Activated T-cell treated with anti-CD3 and anti-CD28 coated beads, Interleukin-2, amount 50 U/mL, for 24 hours (primary cell): ENCODE measurements around the gene SFSWAP.
"Not testable (repeated sequence)": the region's sequence is repeated elsewhere in the genome, so short reads cannot be mapped to it uniquely, and the experiment has no call there.

Experiments used
- DNase-seq: peaks from one replicate; pipeline ENCODE4 v3.0.0-alpha.2; 2020
- H3K27ac Mint-ChIP-seq: 2 replicates; pipeline ENCODE4 v1.8.0; 2020; ENCODE audit warnings: mild to moderate bottlenecking, mixed read lengths
- H3K27me3 Mint-ChIP-seq: 2 replicates; pipeline ENCODE4 v1.8.0; 2020; ENCODE audit warnings: mixed read lengths
- H3K36me3 Mint-ChIP-seq: 2 replicates; pipeline ENCODE4 v1.8.0; 2020; ENCODE audit warnings: low read depth, mixed read lengths
- H3K4me1 Mint-ChIP-seq: 2 replicates; pipeline ENCODE4 v1.8.0; 2020; ENCODE audit warnings: low read depth, mixed read lengths
- H3K4me3 Mint-ChIP-seq: 2 replicates; pipeline ENCODE4 v1.8.0; 2020; ENCODE audit warnings: mild to moderate bottlenecking, moderate library complexity, mixed read lengths
- H3K9me3 Mint-ChIP-seq: 2 replicates; pipeline ENCODE4 v1.8.0; 2020; ENCODE audit warnings: mixed read lengths

The SFSWAP gene

GRCh38 chr12:131704509-131704908, 6.4 kb upstream of the SFSWAP start:
- Mint-ChIP-seq H3K4me3 (no peak overlapping the region), H3K27me3 (peaks cover 3% of the 10 kb centered on the region), H3K4me1 (peaks cover 4% of the 10 kb centered on the region), H3K36me3 (no peaks in the 10 kb centered on the region), H3K9me3 (peaks cover 12% of the 10 kb centered on the region), H3K27ac (no peak overlapping the region)
- DNase-seq, result no peak

GRCh38 chr12:131706709-131707108, 4.2 kb upstream of the SFSWAP start:
- Mint-ChIP-seq H3K9me3 (peaks cover 17% of the 10 kb centered on the region), H3K4me1 (peaks cover 15% of the 10 kb centered on the region), H3K36me3 (peaks cover 17% of the 10 kb centered on the region)
- not testable (repeated sequence) for DNase-seq, H3K27me3 Mint-ChIP-seq, H3K27ac Mint-ChIP-seq, H3K4me3 Mint-ChIP-seq

DNA sequence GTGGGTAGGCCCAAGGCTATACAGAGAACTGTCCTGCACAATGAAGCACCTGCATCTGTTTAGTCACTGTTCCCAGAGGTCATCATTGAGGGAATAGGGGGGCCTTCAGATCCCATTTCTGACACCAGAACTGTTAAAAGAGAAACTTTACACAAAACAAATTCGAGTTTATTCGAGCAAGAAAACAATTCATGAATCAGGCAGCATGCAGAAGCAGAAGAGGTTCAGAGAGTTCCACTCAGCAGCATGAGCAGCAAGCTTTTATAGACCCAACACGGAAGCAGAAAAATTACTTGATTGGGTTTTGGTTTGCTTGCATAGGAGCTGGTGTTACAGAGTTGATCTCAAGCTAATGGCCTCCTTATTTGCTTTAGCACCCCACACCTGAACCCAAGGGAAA, 1.7 kb upstream of the SFSWAP start:
- peak overlapping the region; percentile 92 for H3K4me3 Mint-ChIP-seq
- peaks cover 6% of the 10 kb centered on the region for H3K9me3 Mint-ChIP-seq
- H3K4me1 Mint-ChIP-seq, result peaks cover 31% of the 10 kb centered on the region
- no peak for DNase-seq
- no peaks in the 10 kb centered on the region for H3K27me3 Mint-ChIP-seq
- peak overlapping the region; percentile 99 for H3K27ac Mint-ChIP-seq
- peaks cover 40% of the 10 kb centered on the region for H3K36me3 Mint-ChIP-seq

DNA sequence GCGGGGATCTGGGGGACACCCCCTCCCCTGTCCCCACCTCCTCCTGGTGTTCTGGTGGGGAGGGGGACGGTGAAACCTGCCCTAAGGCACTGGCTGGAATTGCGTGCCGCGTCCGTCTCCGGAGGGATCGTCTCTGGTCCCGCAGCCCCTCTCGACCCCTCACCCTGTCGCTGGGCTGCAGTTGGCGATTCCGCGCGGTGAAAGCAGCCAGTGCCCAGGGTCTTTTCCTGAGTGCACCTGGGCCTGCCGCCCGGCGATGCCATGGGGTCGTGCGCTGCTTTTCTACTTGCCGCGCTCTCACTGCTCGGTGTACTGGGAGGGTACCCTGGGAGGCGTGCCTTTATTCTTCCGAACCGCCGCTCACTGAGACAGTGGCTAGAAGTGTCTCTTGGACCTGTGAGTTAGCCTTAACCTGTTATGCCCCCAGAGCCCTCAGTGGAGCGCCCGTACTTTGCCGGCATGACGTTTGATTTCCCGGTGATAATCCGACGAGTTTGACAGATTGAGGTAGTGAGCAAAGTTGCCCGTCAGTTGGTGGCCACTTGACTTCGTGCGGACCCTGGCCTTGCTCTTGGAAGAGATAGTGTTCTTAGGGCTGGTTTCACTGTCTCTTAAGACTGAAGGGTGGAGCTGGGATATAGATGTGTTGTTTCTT, 788 bp downstream of the SFSWAP start:
- H3K9me3 Mint-ChIP-seq, result peaks cover 6% of the 10 kb centered on the region
- no peaks in the 10 kb centered on the region for H3K27me3 Mint-ChIP-seq
- peak overlapping the region; percentile 92 for H3K4me3 Mint-ChIP-seq
- DNase-seq, result no peak
- H3K27ac Mint-ChIP-seq, result peak overlapping the region; percentile 99
- H3K36me3 Mint-ChIP-seq, result peaks cover 62% of the 10 kb centered on the region
- peaks cover 31% of the 10 kb centered on the region for H3K4me1 Mint-ChIP-seq

GRCh38 chr12:131713349-131713748, 2.5 kb downstream of the SFSWAP start:
- H3K27ac Mint-ChIP-seq, result peak overlapping the region; percentile 55

DNA sequence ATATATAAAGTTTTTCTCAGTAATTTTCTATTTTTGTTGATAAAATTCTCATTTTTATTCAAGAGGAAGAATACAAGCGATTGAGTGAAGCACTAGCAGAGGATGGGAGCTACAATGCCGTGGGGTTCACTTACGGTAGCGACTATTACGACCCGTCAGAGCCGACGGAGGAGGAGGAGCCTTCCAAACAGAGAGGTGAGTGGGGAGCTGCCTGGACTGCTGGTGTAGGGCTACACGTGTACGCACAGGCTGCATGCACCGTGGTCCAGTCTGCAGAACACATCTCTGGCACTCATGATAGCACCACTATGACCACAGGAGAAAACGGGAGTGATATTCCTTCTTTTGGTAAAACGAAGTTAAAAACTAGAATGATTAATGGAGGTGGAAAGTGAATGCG, 3.9 kb downstream of the SFSWAP start:
- Mint-ChIP-seq H3K4me1 (peaks cover 24% of the 10 kb centered on the region), H3K9me3 (peaks cover 3% of the 10 kb centered on the region), H3K27ac (no peak overlapping the region), H3K36me3 (peaks cover 90% of the 10 kb centered on the region), H3K27me3 (no peaks in the 10 kb centered on the region), H3K4me3 (no peak overlapping the region)
- no peak for DNase-seq

More at GRCh38 chr12:131713349-131713748, 2.5 kb downstream of the SFSWAP start:
- no peaks in the 10 kb centered on the region for H3K27me3 Mint-ChIP-seq
- peak overlapping the region; percentile 92 for H3K4me3 Mint-ChIP-seq
- DNase-seq, result no peak
- peaks cover 76% of the 10 kb centered on the region for H3K36me3 Mint-ChIP-seq
- peaks cover 6% of the 10 kb centered on the region for H3K9me3 Mint-ChIP-seq
- peaks cover 31% of the 10 kb centered on the region for H3K4me1 Mint-ChIP-seq

GRCh38 chr12:131716282-131716681, 5.4 kb downstream of the SFSWAP start:
- peaks cover 91% of the 10 kb centered on the region for H3K36me3 Mint-ChIP-seq
- no peak overlapping the region for H3K4me3 Mint-ChIP-seq
- H3K27me3 Mint-ChIP-seq, result no peaks in the 10 kb centered on the region
- no peak for DNase-seq
- peaks cover 20% of the 10 kb centered on the region for H3K4me1 Mint-ChIP-seq
- H3K27ac Mint-ChIP-seq, result no peak overlapping the region
- H3K9me3 Mint-ChIP-seq, result no peaks in the 10 kb centered on the region

- Mint-ChIP-seq H3K27me3 (no peaks in the 10 kb centered on the region), H3K27ac (no peak overlapping the region), H3K9me3 (no peaks in the 10 kb centered on the region), H3K4me3 (no peak overlapping the region), H3K36me3 (peaks cover 91% of the 10 kb centered on the region), H3K4me1 (peaks cover 11% of the 10 kb centered on the region)
- no peak for DNase-seq
These were observed 9.4 kb downstream of the SFSWAP start for GRCh38 chr12:131720241-131720640.

DNA sequence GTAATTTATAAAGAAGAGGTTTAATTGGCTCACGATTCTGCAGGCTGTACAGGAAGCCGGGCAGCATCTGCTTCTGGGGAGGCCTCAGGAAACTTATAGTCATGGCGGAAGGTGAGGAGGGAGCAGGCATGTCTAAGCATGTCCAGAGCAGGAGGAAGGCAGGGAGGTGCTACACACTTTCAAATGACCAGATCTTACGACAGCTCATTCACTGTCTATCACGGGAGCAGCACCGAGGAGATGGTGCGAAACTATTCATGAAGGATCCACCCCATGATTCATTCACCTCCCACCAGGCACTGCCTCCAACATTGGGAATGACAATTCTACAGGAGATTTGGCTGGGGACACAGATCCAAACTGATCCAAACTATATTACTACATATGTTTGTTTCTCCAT, 10.0 kb downstream of the SFSWAP start:
- DNase-seq, result no peak
- Mint-ChIP-seq H3K4me1 (peaks cover 11% of the 10 kb centered on the region), H3K9me3 (no peaks in the 10 kb centered on the region), H3K36me3 (peaks cover 93% of the 10 kb centered on the region), H3K27ac (peak overlapping the region; percentile 70), H3K27me3 (no peaks in the 10 kb centered on the region), H3K4me3 (no peak overlapping the region)

GRCh38 chr12:131721548-131721947, 10.7 kb downstream of the SFSWAP start:
- no peak for DNase-seq
- Mint-ChIP-seq H3K27me3 (no peaks in the 10 kb centered on the region), H3K36me3 (peaks cover 93% of the 10 kb centered on the region), H3K4me1 (peaks cover 11% of the 10 kb centered on the region), H3K9me3 (no peaks in the 10 kb centered on the region), H3K4me3 (no peak overlapping the region), H3K27ac (no peak overlapping the region)

- DNase-seq, result no peak
- Mint-ChIP-seq H3K27ac (peak overlapping the region; percentile 18), H3K27me3 (no peaks in the 10 kb centered on the region), H3K4me1 (peaks cover 11% of the 10 kb centered on the region), H3K9me3 (no peaks in the 10 kb centered on the region), H3K4me3 (no peak overlapping the region), H3K36me3 (peaks cover 96% of the 10 kb centered on the region)
These were observed 12.6 kb downstream of the SFSWAP start for GRCh38 chr12:131723532-131723931.

GRCh38 chr12:131724534-131724933, 13.6 kb downstream of the SFSWAP start:
- H3K36me3 Mint-ChIP-seq, result peaks cover 96% of the 10 kb centered on the region
- no peaks in the 10 kb centered on the region for H3K27me3 Mint-ChIP-seq
- no peaks in the 10 kb centered on the region for H3K9me3 Mint-ChIP-seq

DNA sequence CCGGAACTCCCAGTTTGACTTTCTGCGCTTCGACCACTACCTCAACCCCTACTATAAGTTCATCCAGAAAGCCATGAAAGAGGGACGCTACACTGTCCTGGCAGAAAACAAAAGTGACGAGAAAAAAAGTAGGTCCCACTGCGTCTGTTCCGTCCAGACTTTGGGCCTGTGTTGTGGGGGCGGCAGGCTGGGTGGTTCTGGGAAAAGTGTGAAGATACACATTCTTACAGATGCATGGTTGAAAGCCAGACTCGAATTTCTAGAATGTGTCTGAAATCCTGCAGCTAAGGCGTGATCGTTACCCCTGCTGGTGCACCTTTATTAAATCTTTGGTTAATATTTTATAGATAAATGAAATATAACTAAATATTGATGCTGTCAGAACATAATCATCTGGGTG, 14.6 kb downstream of the SFSWAP start:
- Mint-ChIP-seq H3K36me3 (peaks cover 96% of the 10 kb centered on the region), H3K4me1 (peaks cover 11% of the 10 kb centered on the region)

More at GRCh38 chr12:131724534-131724933, 13.6 kb downstream of the SFSWAP start:
- Mint-ChIP-seq H3K27ac (peak overlapping the region; percentile 58), H3K4me1 (peaks cover 11% of the 10 kb centered on the region), H3K4me3 (no peak overlapping the region)
- DNase-seq, result no peak

DNA sequence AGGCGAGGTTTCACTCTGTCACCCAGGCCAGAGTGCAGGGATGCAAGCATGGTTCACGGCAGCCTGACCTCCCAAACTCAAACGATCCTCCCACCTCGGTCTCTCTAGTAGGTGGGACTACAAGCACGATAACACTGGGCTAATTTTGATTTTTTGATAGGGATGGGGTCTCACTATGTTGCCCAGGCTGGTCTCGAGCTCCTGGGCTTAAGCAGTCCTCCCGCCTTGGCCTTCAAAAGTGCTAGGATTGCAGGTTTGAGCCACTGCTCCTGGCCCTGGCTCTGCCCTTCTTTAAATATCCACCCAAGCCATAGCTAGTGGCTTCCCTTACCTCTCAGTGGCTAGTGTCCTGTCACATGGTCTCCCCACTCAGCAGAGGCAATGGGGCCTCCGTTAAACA, 17.8 kb downstream of the SFSWAP start:
- no peaks in the 10 kb centered on the region for H3K27me3 Mint-ChIP-seq
- no peak overlapping the region for H3K4me3 Mint-ChIP-seq
- no peak overlapping the region for H3K27ac Mint-ChIP-seq
- H3K9me3 Mint-ChIP-seq, result no peaks in the 10 kb centered on the region
- H3K4me1 Mint-ChIP-seq, result no peaks in the 10 kb centered on the region
- DNase-seq, result no peak
- H3K36me3 Mint-ChIP-seq, result peaks cover 96% of the 10 kb centered on the region

More for the DNA sequence above, 14.6 kb downstream of the SFSWAP start:
- H3K4me3 Mint-ChIP-seq, result no peak overlapping the region
- H3K27me3 Mint-ChIP-seq, result no peaks in the 10 kb centered on the region
- DNase-seq, result no peak
- no peaks in the 10 kb centered on the region for H3K9me3 Mint-ChIP-seq
- H3K27ac Mint-ChIP-seq, result peak overlapping the region; percentile 58

- Mint-ChIP-seq H3K27ac (no peak overlapping the region), H3K27me3 (no peaks in the 10 kb centered on the region), H3K36me3 (peaks cover 96% of the 10 kb centered on the region), H3K4me1 (no peaks in the 10 kb centered on the region), H3K4me3 (no peak overlapping the region), H3K9me3 (no peaks in the 10 kb centered on the region)
- no peak for DNase-seq
These were observed 18.5 kb downstream of the SFSWAP start for GRCh38 chr12:131729254-131729955.
